Lower leg skin (tissue), 3 donors: ENCODE data around the gene CLTCL1.

Experiments used
- CTCF ChIP-seq, 3 donors: fragments of 450-650 bp; IDR thresholded peaks; one replicate each; pipeline ENCODE4 v1.5.1; 2016; ENCODE audit warnings: antibody characterized with exemption in 3 of 3, mild to moderate bottlenecking in 3 of 3, moderate library complexity in 2 of 3
- POLR2A ChIP-seq, 2 donors: fragments of 450-650 bp; IDR thresholded peaks; one replicate each; pipeline ENCODE4 v1.6.1; 2016 to 2017; ENCODE audit warnings: antibody characterized with exemption in 2 of 2, mild to moderate bottlenecking in 1 of 2, moderate library complexity in 1 of 2

GRCh38 chr22:19196841-19197612 is 94.5 kb downstream of the CLTCL1 start:
- TF ChIP-seq CTCF (IDR thresholded peaks at IDR 0.05) (no peak), POLR2A (IDR thresholded peaks at IDR 0.05) (no peak)
